GM18951 (cell line): Measurements from ENCODE around the gene POU3F3.

Experiments
- POLR2A ChIP-seq: IDR thresholded peaks from 4 replicates; pipeline ENCODE4 v1.6.1; 2011; ENCODE audit warnings: mild to moderate bottlenecking; ENCODE audit not compliant: insufficient read length, insufficient read depth; ENCODE audit errors: extremely low read depth
- in situ Hi-C: fragments of 300-500 bp; cut with MboI; formaldehyde crosslinking; loops from one replicate; pipeline ENCODE4 v1.12.0; 2022; ENCODE audit warnings: low sequenced_read_pairs, mixed read lengths, inconsistent platforms; ENCODE audit not compliant: unreplicated experiment

Gene POU3F3

DNA sequence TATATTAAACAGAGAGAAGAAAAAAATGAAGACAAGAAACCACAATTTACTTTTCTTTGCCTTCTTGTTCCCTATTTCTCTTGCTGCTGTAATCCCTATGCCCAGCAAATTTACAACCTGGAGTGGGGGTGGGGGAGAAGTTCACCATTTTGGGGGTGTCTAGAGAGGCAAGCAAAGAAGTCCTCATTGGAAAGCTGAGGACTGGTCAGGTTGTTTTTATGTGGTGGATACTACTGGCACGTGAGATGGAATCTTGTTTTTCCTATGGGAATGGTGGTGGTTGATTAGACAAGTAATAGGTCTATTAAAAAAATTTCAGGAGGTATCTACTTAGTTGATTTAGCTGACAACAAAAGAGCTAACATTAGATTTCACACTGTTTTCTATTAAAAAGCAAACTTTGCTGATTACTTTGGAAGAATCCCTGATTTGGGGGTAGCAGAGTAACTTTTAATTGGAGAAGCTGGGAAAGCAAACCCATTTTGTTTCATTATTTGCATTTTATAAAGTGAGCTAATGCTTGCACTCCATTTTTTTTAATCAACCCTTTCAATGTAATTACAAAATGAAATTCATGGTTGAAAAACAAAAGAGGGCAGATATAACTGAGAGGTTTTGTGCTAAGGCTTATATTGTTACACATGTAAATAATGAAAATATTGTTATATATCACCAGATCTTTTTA is 6.0 kb downstream of the POU3F3 start:
- in situ Hi-C loops: no loop called here

DNA sequence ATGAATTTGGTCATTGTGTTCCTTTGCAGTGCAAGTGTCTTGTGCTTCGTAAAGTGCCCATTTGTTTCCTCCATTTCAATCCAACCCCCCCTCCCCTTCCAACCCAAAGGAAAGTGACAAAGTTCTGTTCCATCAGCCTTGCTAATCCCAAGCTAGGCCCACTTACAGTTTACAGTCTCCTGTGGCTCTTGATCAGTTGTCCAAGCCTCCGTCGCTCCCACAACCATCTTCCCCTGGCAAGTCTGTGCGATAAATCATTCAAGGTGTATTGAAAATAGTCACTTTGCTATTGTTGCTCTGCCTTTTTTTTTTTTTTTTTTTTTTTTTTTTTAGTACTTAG is 6.5 kb downstream of the POU3F3 start:
- no peak for TF ChIP-seq POLR2A
- in situ Hi-C loops: no loop called here

More for the DNA sequence above, 6.0 kb downstream of the POU3F3 start:
- no peak for TF ChIP-seq POLR2A

DNA sequence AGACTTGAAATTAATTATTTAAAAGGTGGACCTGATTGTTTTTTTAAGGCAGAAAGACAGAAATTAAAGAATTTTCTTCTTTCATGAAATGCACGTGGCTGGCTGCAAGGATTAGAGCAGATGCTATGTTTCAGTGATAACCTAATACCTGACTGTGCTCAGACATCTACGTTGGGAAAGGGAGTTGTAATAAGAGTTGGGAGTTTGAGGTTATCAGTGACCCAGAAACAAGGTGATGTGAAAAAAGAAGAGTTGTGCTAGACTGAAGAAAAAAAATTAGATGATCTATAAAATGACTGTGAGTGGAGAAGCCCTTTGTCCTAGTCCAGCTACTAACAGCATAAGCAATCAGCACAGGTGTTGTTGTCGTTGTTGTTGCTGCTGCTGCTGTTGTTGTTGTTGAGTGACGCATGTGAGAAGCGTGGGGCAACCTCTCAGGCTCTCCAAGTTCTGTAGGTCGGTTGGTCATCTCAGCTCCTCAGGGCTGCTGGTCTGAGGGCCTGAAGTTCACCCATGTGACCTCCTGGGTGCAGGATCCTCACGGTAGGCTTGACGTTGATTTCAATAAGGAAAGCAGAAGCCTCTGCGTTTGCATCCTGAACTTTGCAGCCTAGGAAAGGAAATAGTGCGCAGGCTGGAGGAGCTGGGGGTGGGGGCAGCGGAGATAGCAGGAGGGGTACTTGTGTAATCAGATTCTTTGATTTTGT is 7.6 kb downstream of the POU3F3 start:
- TF ChIP-seq POLR2A: no peak
- in situ Hi-C loops: no loop called here

DNA sequence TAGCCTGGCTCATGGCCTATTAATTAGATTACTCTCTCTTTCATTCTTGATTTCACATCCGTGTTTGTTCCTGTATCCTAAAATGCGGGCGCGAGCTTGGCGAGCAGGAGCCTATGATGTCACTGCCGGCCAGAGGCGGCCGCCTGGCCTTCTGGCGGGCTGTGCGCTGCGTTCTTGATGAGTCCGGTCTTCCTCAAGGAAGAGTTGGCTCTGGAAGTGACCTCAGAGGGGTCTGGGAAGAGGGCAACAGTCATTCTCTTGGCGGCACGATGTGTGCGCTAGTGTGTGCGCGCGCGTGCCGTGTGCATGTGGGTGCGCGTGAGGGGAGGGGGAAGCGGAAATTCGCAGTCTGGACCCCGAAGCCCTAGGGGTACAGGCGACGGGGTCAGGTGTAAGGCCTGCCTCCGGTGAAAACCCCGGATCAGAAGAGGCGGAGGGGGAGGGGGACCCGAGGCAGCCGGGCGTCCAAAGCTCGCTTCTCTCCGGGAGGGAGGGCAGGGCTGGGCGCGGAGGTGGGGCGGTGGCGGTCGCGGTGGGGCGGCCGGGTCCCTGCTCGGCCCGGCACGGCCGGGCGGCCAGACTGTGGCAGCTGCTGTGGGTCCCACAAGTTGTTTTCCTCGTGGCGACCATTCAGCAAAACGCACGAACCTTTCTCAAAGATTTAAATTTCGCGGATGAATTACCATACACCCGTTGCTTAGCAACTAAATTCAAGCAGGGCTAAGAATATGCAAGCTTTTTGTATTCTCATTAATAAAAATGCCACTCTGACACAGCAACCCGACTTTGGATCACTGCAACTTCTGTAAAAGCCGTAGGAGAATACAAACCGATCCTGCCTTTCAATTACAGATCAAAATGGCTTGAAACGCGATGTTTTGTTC is 8.4 kb downstream of the POU3F3 start:
- in situ Hi-C loops: no loop called here
- no peak for TF ChIP-seq POLR2A

DNA sequence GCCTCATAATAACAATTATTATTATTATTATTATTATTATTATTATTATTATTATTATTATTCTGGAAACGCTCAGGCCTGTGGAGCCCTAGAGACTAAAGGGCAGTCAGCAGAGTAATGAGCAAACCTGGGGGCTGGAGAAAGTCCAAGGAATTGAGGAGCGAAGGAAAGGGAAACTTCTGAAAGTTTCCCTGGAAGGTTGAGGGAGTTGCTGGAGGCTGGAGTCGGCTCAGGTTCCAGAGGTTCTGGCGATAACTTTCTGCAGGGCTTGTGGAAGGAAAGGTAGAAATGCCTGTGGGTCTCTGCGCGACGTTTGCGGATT is 9.2 kb downstream of the POU3F3 start:
- in situ Hi-C loops: no loop called here

DNA sequence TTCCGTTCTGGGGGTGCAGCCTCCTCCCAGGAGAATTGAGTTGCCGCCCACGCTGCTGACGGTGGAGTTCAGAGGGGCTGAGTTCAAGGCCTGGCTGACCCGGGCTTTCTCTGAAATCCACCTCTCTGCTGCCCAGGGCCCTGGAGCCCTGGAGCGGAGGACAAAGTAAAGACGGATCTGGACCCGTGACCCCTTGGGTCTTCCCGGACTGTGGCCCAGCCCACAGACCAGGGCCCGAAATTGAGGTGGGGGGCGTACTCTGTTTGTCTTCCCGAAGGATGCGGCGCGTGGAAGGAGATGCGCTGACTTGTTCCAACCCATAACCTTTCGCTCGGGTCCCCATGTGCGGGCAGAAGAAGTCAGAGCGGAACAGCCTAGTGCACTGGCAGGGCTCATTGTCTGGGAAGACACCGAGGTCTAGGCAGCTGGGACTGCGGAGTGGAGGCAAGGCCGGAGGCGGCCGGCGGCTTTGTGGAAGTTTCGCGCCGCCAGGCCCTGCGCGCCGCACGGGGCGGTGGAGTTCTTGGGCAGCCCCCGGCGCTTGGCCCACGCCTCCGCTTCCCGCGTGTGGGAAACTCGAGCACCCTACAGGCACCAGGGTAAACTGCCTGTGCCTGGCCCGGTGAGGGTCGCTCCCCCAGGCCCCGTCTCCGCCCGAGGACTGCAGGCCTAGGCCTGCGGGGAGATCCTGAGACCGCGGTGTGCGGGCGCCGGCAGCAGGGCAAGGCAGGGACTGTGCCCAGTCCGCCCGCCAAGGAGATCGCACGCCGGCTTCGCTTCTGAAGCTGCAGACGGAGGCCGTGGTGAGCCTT is 9.8 kb downstream of the POU3F3 start:
- in situ Hi-C loops: no loop called here
- TF ChIP-seq POLR2A: no peak

More for the DNA sequence above, 9.2 kb downstream of the POU3F3 start:
- TF ChIP-seq POLR2A: no peak

DNA sequence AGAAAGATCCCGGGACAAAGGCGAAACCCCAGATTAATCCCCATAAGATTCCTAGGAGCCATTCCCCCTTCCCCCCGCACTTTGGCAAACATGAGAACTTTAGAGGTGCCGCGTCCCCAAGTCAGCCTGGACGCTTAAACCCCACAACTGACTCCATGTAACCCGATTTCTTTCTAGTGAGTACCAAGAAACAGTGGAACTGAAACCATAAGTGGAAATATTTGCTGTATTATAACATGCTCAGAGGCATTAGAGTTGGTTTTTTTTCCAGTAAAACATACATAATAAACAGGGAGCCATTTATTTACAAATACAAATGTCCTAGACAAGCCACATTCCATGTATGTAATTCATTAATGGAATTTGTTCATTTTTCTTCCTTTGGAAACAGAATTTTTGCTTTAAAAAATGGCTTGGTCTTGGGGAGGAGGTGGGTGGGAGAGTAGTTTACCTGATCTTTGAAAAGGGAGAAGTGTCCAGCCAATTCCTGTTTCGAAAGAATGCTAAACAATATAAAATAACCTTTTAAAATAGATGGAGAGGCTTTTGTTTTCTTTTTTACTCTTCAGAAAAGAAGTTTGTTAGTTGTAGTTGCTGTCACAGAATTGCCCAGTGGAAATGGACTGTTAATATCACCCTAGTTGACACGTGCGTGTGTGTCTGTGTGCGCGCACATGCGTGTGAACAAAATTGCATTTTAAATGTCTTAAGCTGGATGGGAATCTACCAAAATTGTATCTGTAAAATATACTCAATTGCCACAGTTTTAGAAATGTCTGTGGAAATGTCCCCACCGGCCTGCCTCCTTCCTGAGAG is 10.6 kb downstream of the POU3F3 start:
- in situ Hi-C loops: no loop called here
- TF ChIP-seq POLR2A: no peak

DNA sequence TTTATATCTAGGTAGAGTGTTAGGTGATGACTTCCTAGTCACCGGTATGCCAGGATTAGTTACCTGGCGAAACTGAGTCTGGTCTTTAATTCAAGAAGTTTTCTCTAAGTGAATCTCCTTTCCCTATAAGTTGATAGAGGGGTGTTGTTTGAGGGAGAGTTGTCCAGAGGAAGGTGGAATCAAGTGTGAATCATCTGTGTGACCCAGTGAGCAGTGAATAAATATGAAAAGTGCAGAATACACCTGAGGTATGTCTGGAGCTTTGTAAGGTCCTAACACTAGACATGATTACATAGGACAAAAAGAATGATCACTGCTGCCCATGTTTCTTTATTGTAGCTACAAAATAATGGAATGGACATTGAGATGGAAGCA is 11.2 kb downstream of the POU3F3 start:
- no peak for TF ChIP-seq POLR2A
- in situ Hi-C loops: no loop called here

DNA sequence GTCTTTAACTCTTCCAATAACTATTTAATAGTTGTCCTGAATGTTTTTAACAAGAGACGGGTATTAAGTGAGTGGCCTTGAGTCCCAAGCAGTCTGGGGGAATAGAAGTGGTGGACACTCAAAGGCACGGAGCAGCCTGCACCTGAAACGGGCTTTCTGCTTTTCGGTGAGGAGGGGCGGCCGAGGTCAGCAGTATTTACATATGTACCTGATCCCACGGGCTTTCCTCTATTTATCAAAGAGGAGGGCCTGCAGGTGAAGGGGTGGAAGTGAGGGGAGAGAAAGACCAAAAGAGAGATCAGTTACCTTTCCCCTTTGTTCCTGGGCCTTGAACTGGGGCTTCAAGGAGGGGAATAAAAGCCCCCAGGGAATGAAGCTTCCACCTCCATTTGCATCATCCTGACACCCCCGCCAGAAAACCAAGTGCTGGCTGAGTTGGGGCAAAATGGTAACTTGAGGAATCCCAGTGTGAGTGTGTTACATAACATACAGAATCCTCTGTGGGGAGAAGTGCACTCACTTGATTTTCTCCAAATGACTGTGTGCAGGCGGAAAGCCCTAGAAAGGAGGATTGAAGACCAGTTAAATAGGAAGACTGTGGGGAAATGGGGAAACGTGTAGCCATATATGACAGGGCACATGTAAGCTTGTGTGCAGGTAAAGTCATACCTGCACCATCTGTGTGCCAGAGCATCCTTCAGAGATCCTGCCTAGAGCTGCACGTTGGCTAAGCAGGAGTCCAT is 12.4 kb downstream of the POU3F3 start:
- no peak for TF ChIP-seq POLR2A
- in situ Hi-C loops: no loop called here

DNA sequence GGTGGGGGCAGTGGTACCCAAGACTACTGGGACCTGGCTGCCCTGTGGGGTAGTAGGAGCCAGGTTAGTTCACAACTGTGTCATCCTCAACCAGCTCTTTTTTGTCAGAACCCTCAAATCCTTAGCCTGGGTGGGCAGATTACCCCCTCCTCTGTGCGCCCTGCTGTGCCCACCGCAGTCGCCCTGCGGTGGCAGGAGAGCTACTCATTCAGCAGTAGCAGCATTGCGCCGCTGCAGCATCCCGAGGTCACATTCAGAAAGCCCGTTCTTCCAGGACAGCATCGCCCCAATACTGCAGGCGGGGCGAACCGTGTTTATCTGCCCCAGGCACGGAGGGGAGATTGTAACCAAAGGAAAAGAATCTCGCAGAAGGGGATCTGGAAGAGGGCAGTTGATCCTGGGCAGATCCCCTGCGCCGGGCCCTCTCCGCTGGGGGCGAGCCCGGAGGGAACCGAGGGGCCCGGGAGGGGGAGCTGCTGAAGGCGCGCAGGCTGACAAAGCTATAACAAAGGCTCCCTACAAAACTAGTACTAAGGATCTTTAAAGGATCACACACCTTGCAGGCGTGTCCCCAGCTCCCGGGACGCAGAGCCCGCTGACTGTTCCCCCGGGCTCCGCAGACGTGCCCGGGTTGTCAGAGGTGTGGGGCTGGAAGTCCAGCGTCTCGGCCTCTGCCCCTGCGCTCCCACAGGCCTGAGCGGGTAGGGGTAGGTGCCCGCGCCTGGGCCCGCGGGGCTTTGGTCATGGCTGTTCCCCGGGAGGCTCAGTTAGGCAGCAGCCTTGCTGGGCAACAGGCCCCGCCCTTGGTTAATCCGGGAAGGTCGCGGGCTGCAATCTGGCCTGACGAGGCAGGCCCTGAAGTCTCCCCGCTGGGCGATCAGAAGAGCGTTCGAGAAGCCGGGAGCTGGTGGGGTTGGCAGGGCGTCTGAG is 13.2 kb downstream of the POU3F3 start:
- in situ Hi-C loops: no loop called here

More for the DNA sequence above, 13.2 kb downstream of the POU3F3 start:
- TF ChIP-seq POLR2A: no peak
